Neural cell (in vitro differentiated cells): Measurements from ENCODE around the gene NCKAP1. TPM values are rescaled to one million over a fixed set of nuclear protein-coding genes. Genes with fewer than 3 reads are reported as not detected.
"Not testable (repeated sequence)": the region's sequence is repeated elsewhere in the genome, so short reads cannot be mapped to it uniquely, and the experiment has no call there.

Experiments
- H2AFZ ChIP-seq: fragments of 200-600, 300-800 bp; sonication (generic), shearing (Covaris generic); 2 replicates; pipeline ENCODE4 v1.6.0; 2014; ENCODE audit warnings: low read depth, mild to moderate bottlenecking, antibody characterized with exemption, low read length, moderate library complexity
- H3F3A ChIP-seq: fragments of 200-600 bp; shearing (Covaris generic); 2 replicates; pipeline ENCODE4 v1.6.1; 2016; ENCODE audit warnings: mild to moderate bottlenecking, moderate library complexity, mixed read lengths, antibody characterized with exemption, low read length; ENCODE audit not compliant: insufficient read depth, poor library complexity, severe bottlenecking
- H3K27ac ChIP-seq: fragments of 200-600, 300-800 bp; sonication (generic), shearing (Covaris generic); 2 replicates; pipeline ENCODE4 v1.5.1; 2014; ENCODE audit warnings: mild to moderate bottlenecking, low read length, moderate library complexity
- H3K27me3 ChIP-seq: fragments of 300-800, 200-600 bp; sonication (generic), shearing (Covaris generic); 2 replicates; pipeline ENCODE4 v1.6.0; 2014; ENCODE audit warnings: mild to moderate bottlenecking, low read depth, low read length, moderate library complexity; ENCODE audit not compliant: insufficient read depth
- H3K36me3 ChIP-seq: fragments of 300-800, 200-600 bp; sonication (generic), shearing (Covaris generic); 2 replicates; pipeline ENCODE4 v1.5.1; 2014; ENCODE audit warnings: mild to moderate bottlenecking, antibody characterized with exemption, low read length, moderate library complexity; ENCODE audit not compliant: insufficient read depth
- H3K4me2 ChIP-seq: fragments of 300-800, 200-600 bp; sonication (generic), shearing (Covaris generic); 2 replicates; pipeline ENCODE4 v1.6.0; 2014; ENCODE audit warnings: mild to moderate bottlenecking, low read length
- H3K4me3 ChIP-seq: fragments of 300-800, 200-600 bp; sonication (generic), shearing (Covaris generic); 2 replicates; pipeline ENCODE4 v1.5.1; 2014; ENCODE audit warnings: mild to moderate bottlenecking, low read length, moderate library complexity
- H3K79me2 ChIP-seq: fragments of 200-600 bp; shearing (Covaris generic); replicated peaks from 2 replicates; pipeline ENCODE4 v1.6.0; 2014; ENCODE audit warnings: mild to moderate bottlenecking, low read length, moderate library complexity; ENCODE audit not compliant: insufficient read depth
- H3K9ac ChIP-seq: fragments of 300-800, 200-600 bp; sonication (generic), shearing (Covaris generic); 2 replicates; pipeline ENCODE4 v1.6.1; 2016; ENCODE audit warnings: mild to moderate bottlenecking, low read length, mixed read lengths
- H3K9me2 ChIP-seq: fragments of 200-600 bp; shearing (Covaris generic); 2 replicates; pipeline ENCODE4 v1.6.1; 2016; ENCODE audit warnings: mild to moderate bottlenecking, low read length, mixed read lengths; ENCODE audit not compliant: insufficient read depth
- H3K9me3 ChIP-seq: fragments of 200-600, 300-800 bp; sonication (generic), shearing (Covaris generic); 2 replicates; pipeline ENCODE4 v1.6.1; 2016; ENCODE audit warnings: mild to moderate bottlenecking, mixed run types, low read length, moderate library complexity, mixed read lengths
- H4K20me1 ChIP-seq: fragments of 200-600 bp; shearing (Covaris generic); 2 replicates; pipeline ENCODE4 v1.6.1; 2016; ENCODE audit warnings: mild to moderate bottlenecking, mixed run types; ENCODE audit not compliant: insufficient read depth
- EP300 ChIP-seq: fragments of 450-650 bp; conservative IDR thresholded peaks from 2 replicates; pipeline ENCODE4 v1.6.1; 2014; ENCODE audit warnings: antibody characterized with exemption, mild to moderate bottlenecking, moderate library complexity; ENCODE audit not compliant: poor library complexity, severe bottlenecking
- EZH2 ChIP-seq: fragments of 200-600, 300-800 bp; shearing (Covaris generic), sonication (generic); IDR thresholded peaks from 2 replicates; pipeline ENCODE4 v1.6.1; 2014; ENCODE audit warnings: antibody characterized with exemption, low read length, borderline replicate concordance, mild to moderate bottlenecking; ENCODE audit not compliant: insufficient read depth, poor library complexity, severe bottlenecking
- MXI1 ChIP-seq: fragments of 450-650 bp; conservative IDR thresholded peaks from 2 replicates; pipeline ENCODE4 v1.6.1; 2014; ENCODE audit warnings: antibody characterized with exemption, mild to moderate bottlenecking; ENCODE audit not compliant: poor library complexity, severe bottlenecking
- POLR2AphosphoS5 ChIP-seq: IDR thresholded peaks from 2 replicates; pipeline ENCODE4 v1.6.1; 2012
- RAD21 ChIP-seq: fragments of 450-650 bp; conservative IDR thresholded peaks from 2 replicates; pipeline ENCODE4 v1.6.1; 2014; ENCODE audit warnings: antibody characterized with exemption, mild to moderate bottlenecking, moderate library complexity
- SMC3 ChIP-seq: fragments of 450-650 bp; conservative IDR thresholded peaks from 2 replicates; pipeline ENCODE4 v1.6.1; 2014; ENCODE audit warnings: antibody characterized with exemption, mild to moderate bottlenecking, moderate library complexity; ENCODE audit not compliant: poor library complexity
- TAF1 ChIP-seq: IDR thresholded peaks from 2 replicates; pipeline ENCODE4 v1.6.1; 2012; ENCODE audit warnings: low read depth
- polyA plus RNA-seq: library from polyadenylated mRNA; depleted of rRNA; stranded (reverse); fragments of >200 nt; gene quantifications from 2 replicates; pipeline ENCODE4 v1.2.3, GENCODE V29; 2014
- TF ChIP-seq, protein P1 (sequence below): fragments of 450-650 bp; IDR thresholded peaks from 2 replicates; pipeline ENCODE4 v1.5.1; 2014; ENCODE audit warnings: antibody characterized with exemption, mild to moderate bottlenecking, moderate library complexity; ENCODE audit not compliant: poor library complexity, severe bottlenecking
- TF ChIP-seq, protein P2 (sequence below): IDR thresholded peaks from 2 replicates; pipeline ENCODE4 v1.6.1; 2012; ENCODE audit warnings: borderline replicate concordance

Gene NCKAP1
- polyA plus RNA-seq, 1 donor from 2014 or later = 124 TPM

DNA sequence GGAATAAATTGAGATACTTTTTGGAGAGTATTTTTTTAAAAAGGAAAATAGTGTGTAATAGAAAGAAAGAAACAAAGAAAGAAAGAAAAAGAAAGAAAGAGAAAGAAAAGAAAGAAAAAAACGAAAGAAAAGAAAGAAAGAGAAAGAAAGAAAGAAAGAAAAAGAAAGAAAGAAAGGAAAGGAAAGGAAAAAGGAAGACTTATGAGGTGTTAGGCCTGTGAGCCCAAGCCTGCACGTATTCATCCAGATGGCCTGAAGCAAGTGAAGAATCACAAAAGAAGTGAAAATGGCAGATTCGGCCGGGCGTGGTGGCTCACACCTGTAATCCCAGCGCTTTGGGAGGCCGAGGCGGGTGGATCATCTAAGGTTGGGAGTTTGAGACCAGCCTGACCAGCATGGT, 5.3 kb upstream of the NCKAP1 start:
- not testable (repeated sequence) for H3K36me3 ChIP-seq, H3F3A ChIP-seq, H3K9ac ChIP-seq, H3K79me2 ChIP-seq, H3K4me2 ChIP-seq, H3K9me2 ChIP-seq, H3K4me3 ChIP-seq, H2AFZ ChIP-seq, H4K20me1 ChIP-seq, H3K27me3 ChIP-seq, H3K9me3 ChIP-seq, H3K27ac ChIP-seq

DNA sequence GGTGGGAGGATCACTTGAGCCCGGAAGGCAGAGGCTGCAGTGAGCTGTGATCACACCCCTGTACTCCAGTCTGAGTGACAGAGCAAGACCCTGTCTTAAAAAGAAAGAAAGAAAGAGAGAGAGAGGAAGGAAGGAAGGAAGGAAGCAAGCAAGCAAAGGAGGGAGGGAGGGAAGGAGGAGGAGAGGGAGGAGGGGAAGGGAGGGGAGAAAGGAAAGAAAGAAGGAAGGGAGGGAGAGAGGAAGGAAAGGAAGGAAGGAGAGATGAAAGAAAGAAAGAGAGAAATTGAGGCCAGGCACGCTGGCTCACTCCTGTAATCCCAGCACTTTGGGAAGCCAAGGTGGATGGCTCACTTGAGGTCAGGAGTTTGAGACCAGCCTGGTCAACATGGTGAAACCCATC, 2.3 kb upstream of the NCKAP1 start:
- Histone ChIP-seq H4K20me1 (no peaks in the 10 kb centered on the region), H2AFZ (no peak overlapping the region), H3K9me2 (no peaks in the 10 kb centered on the region), H3K27ac (no peak overlapping the region), H3K9ac (no peak overlapping the region), H3K27me3 (no peaks in the 10 kb centered on the region), H3K4me3 (no peak overlapping the region), H3K79me2 (peaks cover 15% of the 10 kb centered on the region), H3K4me2 (no peak overlapping the region), H3K9me3 (no peaks in the 10 kb centered on the region), H3K36me3 (no peaks in the 10 kb centered on the region), H3F3A (no peaks in the 10 kb centered on the region)
- TF ChIP-seq, protein P1, sequence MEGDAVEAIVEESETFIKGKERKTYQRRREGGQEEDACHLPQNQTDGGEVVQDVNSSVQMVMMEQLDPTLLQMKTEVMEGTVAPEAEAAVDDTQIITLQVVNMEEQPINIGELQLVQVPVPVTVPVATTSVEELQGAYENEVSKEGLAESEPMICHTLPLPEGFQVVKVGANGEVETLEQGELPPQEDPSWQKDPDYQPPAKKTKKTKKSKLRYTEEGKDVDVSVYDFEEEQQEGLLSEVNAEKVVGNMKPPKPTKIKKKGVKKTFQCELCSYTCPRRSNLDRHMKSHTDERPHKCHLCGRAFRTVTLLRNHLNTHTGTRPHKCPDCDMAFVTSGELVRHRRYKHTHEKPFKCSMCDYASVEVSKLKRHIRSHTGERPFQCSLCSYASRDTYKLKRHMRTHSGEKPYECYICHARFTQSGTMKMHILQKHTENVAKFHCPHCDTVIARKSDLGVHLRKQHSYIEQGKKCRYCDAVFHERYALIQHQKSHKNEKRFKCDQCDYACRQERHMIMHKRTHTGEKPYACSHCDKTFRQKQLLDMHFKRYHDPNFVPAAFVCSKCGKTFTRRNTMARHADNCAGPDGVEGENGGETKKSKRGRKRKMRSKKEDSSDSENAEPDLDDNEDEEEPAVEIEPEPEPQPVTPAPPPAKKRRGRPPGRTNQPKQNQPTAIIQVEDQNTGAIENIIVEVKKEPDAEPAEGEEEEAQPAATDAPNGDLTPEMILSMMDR = no peak
- TF ChIP-seq, protein P2, sequence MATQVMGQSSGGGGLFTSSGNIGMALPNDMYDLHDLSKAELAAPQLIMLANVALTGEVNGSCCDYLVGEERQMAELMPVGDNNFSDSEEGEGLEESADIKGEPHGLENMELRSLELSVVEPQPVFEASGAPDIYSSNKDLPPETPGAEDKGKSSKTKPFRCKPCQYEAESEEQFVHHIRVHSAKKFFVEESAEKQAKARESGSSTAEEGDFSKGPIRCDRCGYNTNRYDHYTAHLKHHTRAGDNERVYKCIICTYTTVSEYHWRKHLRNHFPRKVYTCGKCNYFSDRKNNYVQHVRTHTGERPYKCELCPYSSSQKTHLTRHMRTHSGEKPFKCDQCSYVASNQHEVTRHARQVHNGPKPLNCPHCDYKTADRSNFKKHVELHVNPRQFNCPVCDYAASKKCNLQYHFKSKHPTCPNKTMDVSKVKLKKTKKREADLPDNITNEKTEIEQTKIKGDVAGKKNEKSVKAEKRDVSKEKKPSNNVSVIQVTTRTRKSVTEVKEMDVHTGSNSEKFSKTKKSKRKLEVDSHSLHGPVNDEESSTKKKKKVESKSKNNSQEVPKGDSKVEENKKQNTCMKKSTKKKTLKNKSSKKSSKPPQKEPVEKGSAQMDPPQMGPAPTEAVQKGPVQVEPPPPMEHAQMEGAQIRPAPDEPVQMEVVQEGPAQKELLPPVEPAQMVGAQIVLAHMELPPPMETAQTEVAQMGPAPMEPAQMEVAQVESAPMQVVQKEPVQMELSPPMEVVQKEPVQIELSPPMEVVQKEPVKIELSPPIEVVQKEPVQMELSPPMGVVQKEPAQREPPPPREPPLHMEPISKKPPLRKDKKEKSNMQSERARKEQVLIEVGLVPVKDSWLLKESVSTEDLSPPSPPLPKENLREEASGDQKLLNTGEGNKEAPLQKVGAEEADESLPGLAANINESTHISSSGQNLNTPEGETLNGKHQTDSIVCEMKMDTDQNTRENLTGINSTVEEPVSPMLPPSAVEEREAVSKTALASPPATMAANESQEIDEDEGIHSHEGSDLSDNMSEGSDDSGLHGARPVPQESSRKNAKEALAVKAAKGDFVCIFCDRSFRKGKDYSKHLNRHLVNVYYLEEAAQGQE = no peak
- TF ChIP-seq POLR2AphosphoS5 (no peak), TAF1 (no peak), EP300 (no peak), RAD21 (no peak), EZH2 (no peak), MXI1 (no peak), SMC3 (no peak)
